Measurements from ENCODE around the gene GPC5. TPM values are rescaled to one million over a fixed set of nuclear protein-coding genes. Genes with fewer than 3 reads are reported as not detected.

GPC5 gene
- total RNA-seq, 2 donors from 2014 or later, result 0.22 to 0.51 TPM

DNA sequence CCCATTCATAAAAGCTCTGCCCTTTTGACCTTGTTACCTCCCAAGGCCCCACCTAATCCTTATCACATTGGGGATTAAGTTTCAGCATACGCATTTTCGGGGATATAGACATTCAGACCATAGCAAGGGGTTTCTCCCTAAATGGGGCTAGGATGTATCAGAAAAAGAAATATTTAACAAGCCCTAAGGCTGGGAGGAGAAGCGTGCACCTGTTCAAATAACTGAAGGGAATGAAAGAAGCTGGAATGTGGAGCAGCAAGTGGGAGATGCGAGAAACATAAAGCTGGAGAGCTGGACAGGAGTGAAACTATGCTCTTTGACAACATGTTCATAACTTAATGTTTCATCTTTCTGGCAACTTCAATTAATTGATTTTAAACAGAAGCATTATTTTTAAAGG, 1016.4 kb downstream of the GPC5 start:
- TF ChIP-seq, protein P1, sequence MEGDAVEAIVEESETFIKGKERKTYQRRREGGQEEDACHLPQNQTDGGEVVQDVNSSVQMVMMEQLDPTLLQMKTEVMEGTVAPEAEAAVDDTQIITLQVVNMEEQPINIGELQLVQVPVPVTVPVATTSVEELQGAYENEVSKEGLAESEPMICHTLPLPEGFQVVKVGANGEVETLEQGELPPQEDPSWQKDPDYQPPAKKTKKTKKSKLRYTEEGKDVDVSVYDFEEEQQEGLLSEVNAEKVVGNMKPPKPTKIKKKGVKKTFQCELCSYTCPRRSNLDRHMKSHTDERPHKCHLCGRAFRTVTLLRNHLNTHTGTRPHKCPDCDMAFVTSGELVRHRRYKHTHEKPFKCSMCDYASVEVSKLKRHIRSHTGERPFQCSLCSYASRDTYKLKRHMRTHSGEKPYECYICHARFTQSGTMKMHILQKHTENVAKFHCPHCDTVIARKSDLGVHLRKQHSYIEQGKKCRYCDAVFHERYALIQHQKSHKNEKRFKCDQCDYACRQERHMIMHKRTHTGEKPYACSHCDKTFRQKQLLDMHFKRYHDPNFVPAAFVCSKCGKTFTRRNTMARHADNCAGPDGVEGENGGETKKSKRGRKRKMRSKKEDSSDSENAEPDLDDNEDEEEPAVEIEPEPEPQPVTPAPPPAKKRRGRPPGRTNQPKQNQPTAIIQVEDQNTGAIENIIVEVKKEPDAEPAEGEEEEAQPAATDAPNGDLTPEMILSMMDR (conservative IDR thresholded peaks at IDR 0.05), result no peak
- H3K36me3 ChIP-seq (ENCODE audit: control insufficient read depth, insufficient read depth, low read length), result no peaks in the 10 kb centered on the region
- no peak overlapping the region for H3K4me3 ChIP-seq (ENCODE audit: low read length)
- Mint-ChIP-seq H3K4me3 (no peak overlapping the region), H3K27ac (no peak overlapping the region), H3K4me1 (peaks cover 18% of the 10 kb centered on the region), H3K36me3 (ENCODE audit: low read depth) (no peaks in the 10 kb centered on the region), H3K27me3 (ENCODE audit: insufficient read depth) (peaks cover 93% of the 10 kb centered on the region), H3K9me3 (no peaks in the 10 kb centered on the region)
- DNase-seq, result no peak
- no peak overlapping the region for H3K27ac ChIP-seq (ENCODE audit: low read depth, low read length)
- peaks cover 4% of the 10 kb centered on the region for H3K4me1 ChIP-seq (ENCODE audit: control insufficient read depth, insufficient read depth, low read length)
- WGBS, 2 experiments (ENCODE audit: insufficient coverage in 1 of 2, insufficient read length in 1 of 2), result 92 to 98% methylated on average over 4 of the region's 4 CpGs
- no peak overlapping the region for H3K9ac ChIP-seq (ENCODE audit: extremely low read depth, low read length, poor library complexity, severe bottlenecking)
- peaks cover 9% of the 10 kb centered on the region for H3K9me3 ChIP-seq (ENCODE audit: control insufficient read depth, low read length)
- peaks cover 94% of the 10 kb centered on the region for H3K27me3 ChIP-seq (ENCODE audit: control insufficient read depth, insufficient read depth, low read length, poor library complexity, severe bottlenecking)

DNA sequence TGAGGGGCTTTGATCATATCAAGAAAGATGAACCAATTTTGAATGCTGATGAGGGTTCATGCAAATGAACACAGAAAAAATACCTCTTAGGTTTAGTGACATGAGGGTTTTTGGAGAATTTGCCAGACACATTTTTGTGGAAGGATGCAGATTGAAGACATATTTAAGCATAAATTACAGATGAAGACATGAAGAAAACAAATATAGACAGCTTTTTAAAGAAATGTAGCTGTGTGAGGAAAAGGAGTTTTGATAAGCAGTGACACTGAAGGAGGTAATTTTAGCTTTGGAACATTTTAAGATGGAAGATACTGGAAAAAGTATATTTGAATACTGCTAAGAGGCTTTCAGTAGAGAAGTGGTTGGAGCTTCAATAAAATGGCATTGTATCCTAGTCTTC, 1017.4 kb downstream of the GPC5 start:
- H3K4me1 ChIP-seq (ENCODE audit: control insufficient read depth, insufficient read depth, low read length), result peaks cover 4% of the 10 kb centered on the region
- no peaks in the 10 kb centered on the region for H3K9me3 Mint-ChIP-seq
- no peaks in the 10 kb centered on the region for H3K36me3 ChIP-seq (ENCODE audit: control insufficient read depth, insufficient read depth, low read length)
- H3K36me3 Mint-ChIP-seq (ENCODE audit: low read depth), result no peaks in the 10 kb centered on the region
- peaks cover 9% of the 10 kb centered on the region for H3K9me3 ChIP-seq (ENCODE audit: control insufficient read depth, low read length)
- TF ChIP-seq, protein P1 (conservative IDR thresholded peaks at IDR 0.05), result no peak
- H3K27ac ChIP-seq (ENCODE audit: low read depth, low read length), result no peak overlapping the region
- H3K4me3 Mint-ChIP-seq, result no peak overlapping the region
- H3K27ac Mint-ChIP-seq, result no peak overlapping the region
- no peak overlapping the region for H3K9ac ChIP-seq (ENCODE audit: extremely low read depth, low read length, poor library complexity, severe bottlenecking)
- no peak for DNase-seq
- H3K27me3 ChIP-seq (ENCODE audit: control insufficient read depth, insufficient read depth, low read length, poor library complexity, severe bottlenecking), result peaks cover 94% of the 10 kb centered on the region
- peaks cover 18% of the 10 kb centered on the region for H3K4me1 Mint-ChIP-seq
- peaks cover 88% of the 10 kb centered on the region for H3K27me3 Mint-ChIP-seq (ENCODE audit: insufficient read depth)
- no peak overlapping the region for H3K4me3 ChIP-seq (ENCODE audit: low read length)

GRCh38 chr13:92418818-92419412, 1020.5 kb downstream of the GPC5 start:
- Histone ChIP-seq H3K4me1 (ENCODE audit: control insufficient read depth, insufficient read depth, low read length) (peaks cover 4% of the 10 kb centered on the region), H3K9me3 (ENCODE audit: control insufficient read depth, low read length) (peaks cover 9% of the 10 kb centered on the region), H3K27me3 (ENCODE audit: control insufficient read depth, insufficient read depth, low read length, poor library complexity, severe bottlenecking) (peaks cover 100% of the 10 kb centered on the region), H3K9ac (ENCODE audit: extremely low read depth, low read length, poor library complexity, severe bottlenecking) (no peak overlapping the region), H3K4me3 (ENCODE audit: low read length) (no peak overlapping the region), H3K36me3 (ENCODE audit: control insufficient read depth, insufficient read depth, low read length) (no peaks in the 10 kb centered on the region), H3K27ac (ENCODE audit: low read depth, low read length) (no peak overlapping the region)
- Mint-ChIP-seq H3K9me3 (no peaks in the 10 kb centered on the region), H3K27me3 (ENCODE audit: insufficient read depth) (peaks cover 85% of the 10 kb centered on the region), H3K27ac (no peak overlapping the region), H3K4me1 (peaks cover 6% of the 10 kb centered on the region), H3K36me3 (ENCODE audit: low read depth) (no peaks in the 10 kb centered on the region), H3K4me3 (no peak overlapping the region)
- 74 to 82% methylated on average over 2 to 5 of the region's 5 CpGs for WGBS, 2 experiments (ENCODE audit: insufficient coverage in 1 of 2, insufficient read length in 1 of 2)
- TF ChIP-seq, protein P1 (conservative IDR thresholded peaks at IDR 0.05), result no peak
- no peak for DNase-seq
